SK-N-SH (cell line): ENCODE data around the gene CLK4. TPM values are rescaled to one million over a fixed set of nuclear protein-coding genes. Genes with fewer than 3 reads are reported as not detected.

ENCODE experiments used
- CTCF ChIA-PET: fragments of 300-600, 350-600 bp; formaldehyde crosslinking; extraction: SDS; loops from one replicate; lab custom pipeline; 2021; lab: Yijun Ruan, JAX
- POLR2A ChIA-PET: fragments of 350-600 bp; sonication (Branson Sonifier 250); formaldehyde crosslinking; extraction: SDS; loops from one replicate; lab custom pipeline; 2020; ENCODE audit warnings: antibody characterized with exemption, inconsistent platforms; lab: Yijun Ruan, JAX
- DNase-seq: peaks from one replicate; pipeline ENCODE4 v3.0.0; 2012
- H2AFZ ChIP-seq: fragments of 200-600 bp; sonication (generic); 2 replicates; pipeline ENCODE4 v1.8.1; 2016; ENCODE audit warnings: antibody characterized with exemption, mild to moderate bottlenecking, low read depth
- H3F3A ChIP-seq: fragments of 200-600 bp; sonication (generic); replicated peaks from 2 replicates; pipeline ENCODE3; 2016; ENCODE audit warnings: antibody characterized with exemption, mild to moderate bottlenecking; ENCODE audit not compliant: insufficient read depth
- H3K27ac ChIP-seq, 2 experiments: fragments of 200-500 bp in 1 of 2; fragments of 200-600 bp in 1 of 2; sonication (Bioruptor generic) in 1 of 2; sonication (generic), shearing (Covaris generic) in 1 of 2; 2 replicates each; pipeline versions ENCODE4 v1.5.1 to v1.6.1; 2014 to 2016; ENCODE audit warnings: low read depth in 2 of 2, inconsistent platforms in 1 of 2, low read length in 1 of 2, mild to moderate bottlenecking in 1 of 2, mixed read lengths in 1 of 2
- H3K27me3 ChIP-seq: fragments of 200-600 bp; sonication (generic), shearing (Covaris generic); 2 replicates; pipeline ENCODE4 v1.6.1; 2016; ENCODE audit warnings: mixed run types; ENCODE audit not compliant: insufficient read depth
- H3K36me3 ChIP-seq, 2 experiments: fragments of 200-500 bp in 1 of 2; fragments of 200-600 bp in 1 of 2; sonication (Bioruptor generic) in 1 of 2; sonication (generic) in 1 of 2; replicated peaks in 1 of 2; 2 replicates each; pipeline versions ENCODE3 to v1.5.1; 2014 to 2016; ENCODE audit warnings: low read length in 1 of 2, mild to moderate bottlenecking in 1 of 2; ENCODE audit not compliant: insufficient read depth in 2 of 2, control insufficient read depth in 1 of 2
- H3K4me1 ChIP-seq, 2 experiments: fragments of 200-500 bp in 1 of 2; fragments of 200-600 bp in 1 of 2; sonication (Bioruptor generic) in 1 of 2; sonication (generic), shearing (Covaris generic) in 1 of 2; 2 replicates each; pipeline versions ENCODE4 v1.5.1 to v1.6.1; 2014 to 2016; ENCODE audit warnings: low read depth in 1 of 2, low read length in 1 of 2, mixed run types in 1 of 2; ENCODE audit not compliant: insufficient read depth in 2 of 2, control insufficient read depth in 1 of 2
- H3K4me2 ChIP-seq: fragments of 200-600 bp; sonication (generic), shearing (Covaris generic); 2 replicates; pipeline ENCODE4 v1.6.1; 2017; ENCODE audit warnings: mixed run types
- H3K4me3 ChIP-seq, 2 experiments: fragments of 200-500 bp in 1 of 2; fragments of 200-600 bp in 1 of 2; sonication (Bioruptor generic) in 1 of 2; sonication (generic), shearing (Covaris generic) in 1 of 2; 2 replicates each; pipeline versions ENCODE4 v1.5.1 to v1.8.1; 2014 to 2016; ENCODE audit warnings: low read depth in 2 of 2, inconsistent platforms in 1 of 2, low read length in 1 of 2, mild to moderate bottlenecking in 1 of 2, mixed read lengths in 1 of 2, moderate library complexity in 1 of 2
- H3K79me2 ChIP-seq: fragments of 200-600 bp; sonication (generic); 2 replicates; pipeline ENCODE4 v1.8.1; 2017; ENCODE audit warnings: mild to moderate bottlenecking; ENCODE audit not compliant: insufficient read depth
- H3K9ac ChIP-seq: fragments of 200-600 bp; sonication (generic); 2 replicates; pipeline ENCODE4 v1.6.1; 2017; ENCODE audit warnings: mixed run types
- H3K9me2 ChIP-seq: fragments of 200-600 bp; sonication (generic); 2 replicates; pipeline ENCODE4 v1.6.1; 2017; ENCODE audit warnings: mixed run types
- H3K9me3 ChIP-seq: fragments of 200-600 bp; sonication (generic); 2 replicates; pipeline ENCODE4 v1.6.1; 2017; ENCODE audit warnings: mixed run types, mild to moderate bottlenecking, moderate library complexity
- H4K20me1 ChIP-seq: fragments of 200-600 bp; sonication (generic); 2 replicates; pipeline ENCODE4 v1.6.1; 2017; ENCODE audit warnings: mild to moderate bottlenecking, mixed run types; ENCODE audit not compliant: insufficient read depth
- CHD2 ChIP-seq: fragments of 150-350 bp; IDR thresholded peaks from 2 replicates; pipeline ENCODE4 v1.6.1; 2018; ENCODE audit warnings: low read length; ENCODE audit not compliant: partially characterized antibody
- FOXJ3 ChIP-seq: sonication (generic); formaldehyde crosslinking; IDR thresholded peaks from 2 replicates; pipeline ENCODE4 v1.5.1; 2020; ENCODE audit warnings: mild to moderate bottlenecking, missing genetic modification reagents
- MEF2A ChIP-seq: IDR thresholded peaks from 2 replicates; pipeline ENCODE4 v1.4.0; 2012; ENCODE audit warnings: low read depth, borderline replicate concordance
- MXI1 ChIP-seq: IDR thresholded peaks from 2 replicates; pipeline ENCODE4 v1.6.1; 2012; ENCODE audit warnings: mild to moderate bottlenecking, low read depth, low read length, improper control_type of control experiment
- RFX5 ChIP-seq: IDR thresholded peaks from 2 replicates; pipeline ENCODE4 v1.6.1; 2012; ENCODE audit warnings: mild to moderate bottlenecking, improper control_type of control experiment, low read length
- WGBS: methylation state at CpG from one replicate; pipeline ENCODE4 v1.1.6; 2017; ENCODE audit warnings: low lambda C conversion rate; 5-methylcytosine and 5-hydroxymethylcytosine counted together
- polyA plus RNA-seq, 3 experiments: library from polyadenylated mRNA; depleted of rRNA; stranded (reverse); fragments of >200 nt; gene quantifications; 2 replicates each; pipeline ENCODE4 v1.2.3, GENCODE V29; 2012
- TF ChIP-seq, protein P1 (sequence below): IDR thresholded peaks from 2 replicates; pipeline ENCODE4 v1.6.1; 2012; ENCODE audit warnings: mild to moderate bottlenecking, low read depth, low read length, moderate library complexity
- TF ChIP-seq, protein P2 (sequence below): IDR thresholded peaks from 2 replicates; pipeline ENCODE4; 2012

Gene CLK4
- polyA plus RNA-seq, 1 of the 3 experiments (the other 2 are of a cell fraction) = 7.5 TPM

DNA sequence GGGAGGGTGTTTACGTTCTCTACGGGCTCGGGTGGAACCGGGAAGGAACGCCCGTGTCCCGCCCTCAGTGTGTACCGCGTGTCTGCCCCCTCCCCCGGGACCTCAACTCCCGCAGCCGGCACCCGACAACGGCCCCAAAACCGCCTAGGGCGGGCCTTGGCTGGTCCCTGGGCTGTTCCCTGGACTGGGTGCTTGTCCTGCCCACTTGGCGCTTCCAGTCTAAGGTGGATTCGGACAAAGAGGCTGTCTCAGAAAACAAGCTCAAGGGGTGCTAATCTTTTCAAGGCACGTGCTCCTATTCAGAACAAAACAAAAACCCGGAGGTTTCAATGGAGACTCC lies 379 bp upstream of the CLK4 start (continued):
- TF ChIP-seq, protein P1, sequence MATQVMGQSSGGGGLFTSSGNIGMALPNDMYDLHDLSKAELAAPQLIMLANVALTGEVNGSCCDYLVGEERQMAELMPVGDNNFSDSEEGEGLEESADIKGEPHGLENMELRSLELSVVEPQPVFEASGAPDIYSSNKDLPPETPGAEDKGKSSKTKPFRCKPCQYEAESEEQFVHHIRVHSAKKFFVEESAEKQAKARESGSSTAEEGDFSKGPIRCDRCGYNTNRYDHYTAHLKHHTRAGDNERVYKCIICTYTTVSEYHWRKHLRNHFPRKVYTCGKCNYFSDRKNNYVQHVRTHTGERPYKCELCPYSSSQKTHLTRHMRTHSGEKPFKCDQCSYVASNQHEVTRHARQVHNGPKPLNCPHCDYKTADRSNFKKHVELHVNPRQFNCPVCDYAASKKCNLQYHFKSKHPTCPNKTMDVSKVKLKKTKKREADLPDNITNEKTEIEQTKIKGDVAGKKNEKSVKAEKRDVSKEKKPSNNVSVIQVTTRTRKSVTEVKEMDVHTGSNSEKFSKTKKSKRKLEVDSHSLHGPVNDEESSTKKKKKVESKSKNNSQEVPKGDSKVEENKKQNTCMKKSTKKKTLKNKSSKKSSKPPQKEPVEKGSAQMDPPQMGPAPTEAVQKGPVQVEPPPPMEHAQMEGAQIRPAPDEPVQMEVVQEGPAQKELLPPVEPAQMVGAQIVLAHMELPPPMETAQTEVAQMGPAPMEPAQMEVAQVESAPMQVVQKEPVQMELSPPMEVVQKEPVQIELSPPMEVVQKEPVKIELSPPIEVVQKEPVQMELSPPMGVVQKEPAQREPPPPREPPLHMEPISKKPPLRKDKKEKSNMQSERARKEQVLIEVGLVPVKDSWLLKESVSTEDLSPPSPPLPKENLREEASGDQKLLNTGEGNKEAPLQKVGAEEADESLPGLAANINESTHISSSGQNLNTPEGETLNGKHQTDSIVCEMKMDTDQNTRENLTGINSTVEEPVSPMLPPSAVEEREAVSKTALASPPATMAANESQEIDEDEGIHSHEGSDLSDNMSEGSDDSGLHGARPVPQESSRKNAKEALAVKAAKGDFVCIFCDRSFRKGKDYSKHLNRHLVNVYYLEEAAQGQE = no peak

DNA sequence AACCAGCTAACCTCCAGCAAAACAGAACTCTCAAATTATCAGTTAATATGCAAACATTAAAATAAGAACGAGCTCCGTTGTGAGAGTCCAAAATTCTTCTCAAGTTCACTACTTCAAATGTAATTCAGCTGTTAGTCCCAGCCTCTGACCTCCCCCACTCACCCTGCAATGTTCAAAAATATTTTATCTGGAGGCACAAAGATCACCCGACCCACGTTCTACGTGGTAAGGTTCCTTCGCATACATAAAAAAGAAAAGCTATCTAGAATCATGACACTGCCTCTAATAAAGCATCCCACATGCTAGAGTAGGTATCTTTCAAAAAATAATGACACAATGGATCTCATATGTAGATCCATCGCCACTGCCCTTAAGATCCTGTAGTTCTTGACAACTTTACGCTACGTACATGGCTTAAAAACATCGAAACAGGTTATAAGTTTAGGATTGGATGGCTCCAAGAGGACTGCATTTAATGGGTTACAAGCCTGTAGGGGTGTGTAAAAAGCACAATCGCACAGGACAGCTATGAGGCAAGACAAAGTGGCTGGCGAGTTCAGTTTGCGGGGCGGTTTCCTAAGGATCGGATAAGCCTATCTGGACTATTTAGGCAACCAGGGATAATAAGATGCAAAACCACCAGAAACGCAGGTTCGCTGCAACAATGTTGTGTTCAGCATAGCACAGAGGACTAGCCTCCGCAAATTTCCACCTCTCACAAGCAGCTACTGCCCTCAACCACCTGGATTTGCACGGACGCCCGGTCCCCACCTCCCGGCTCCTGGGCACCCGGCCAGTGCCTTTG lies 969 bp downstream of the CLK4 start:
- ChIA-PET CTCF (interaction anchor here (0.7 to 1.2 kb wide), 3 partner anchors 9 to 342 kb away, joined by 3 read pairs; no protein-coding TSS in a partner anchor), POLR2A (interaction anchor here (0.6 to 1.6 kb wide), 2 partner anchors 270 to 393 kb away, joined by 4 to 5 read pairs; partner anchors contain the start of gene PHYKPL)
- peak overlapping the region; percentile 83 for H3K4me2 ChIP-seq
- peaks cover 23% of the 10 kb centered on the region; the same call in 1 of the 2 replicates for H4K20me1 ChIP-seq
- peak overlapping the region; percentile 79 for H2AFZ ChIP-seq
- H3K4me1 ChIP-seq = peaks cover 5 to 6% of the 10 kb centered on the region in 2 experiments; a peak in 2 of 4 replicates
- H3K27me3 ChIP-seq = no peaks in the 10 kb centered on the region
- H3K4me3 ChIP-seq = peak overlapping the region; percentile 83 to 97
- H3K27ac ChIP-seq = peak overlapping the region; percentile 77 to 92
- H3K36me3 ChIP-seq = peaks cover 24 to 26% of the 10 kb centered on the region in 2 experiments
- no peak for TF ChIP-seq MEF2A
- TF ChIP-seq FOXJ3 (CRISPR knock-in tag) = peak; percentile 10; the same call in 1 of the 2 replicates
- H3K9me2 ChIP-seq = no peaks in the 10 kb centered on the region
- H3K9me3 ChIP-seq = no peaks in the 10 kb centered on the region
- peaks cover 6% of the 10 kb centered on the region for H3F3A ChIP-seq
- H3K79me2 ChIP-seq = peaks cover 54% of the 10 kb centered on the region
- H3K9ac ChIP-seq = peak overlapping the region; percentile 80
- DNase-seq = peak; percentile 31
- under 1% methylated on average over 20 of the region's 23 CpGs for WGBS

DNA sequence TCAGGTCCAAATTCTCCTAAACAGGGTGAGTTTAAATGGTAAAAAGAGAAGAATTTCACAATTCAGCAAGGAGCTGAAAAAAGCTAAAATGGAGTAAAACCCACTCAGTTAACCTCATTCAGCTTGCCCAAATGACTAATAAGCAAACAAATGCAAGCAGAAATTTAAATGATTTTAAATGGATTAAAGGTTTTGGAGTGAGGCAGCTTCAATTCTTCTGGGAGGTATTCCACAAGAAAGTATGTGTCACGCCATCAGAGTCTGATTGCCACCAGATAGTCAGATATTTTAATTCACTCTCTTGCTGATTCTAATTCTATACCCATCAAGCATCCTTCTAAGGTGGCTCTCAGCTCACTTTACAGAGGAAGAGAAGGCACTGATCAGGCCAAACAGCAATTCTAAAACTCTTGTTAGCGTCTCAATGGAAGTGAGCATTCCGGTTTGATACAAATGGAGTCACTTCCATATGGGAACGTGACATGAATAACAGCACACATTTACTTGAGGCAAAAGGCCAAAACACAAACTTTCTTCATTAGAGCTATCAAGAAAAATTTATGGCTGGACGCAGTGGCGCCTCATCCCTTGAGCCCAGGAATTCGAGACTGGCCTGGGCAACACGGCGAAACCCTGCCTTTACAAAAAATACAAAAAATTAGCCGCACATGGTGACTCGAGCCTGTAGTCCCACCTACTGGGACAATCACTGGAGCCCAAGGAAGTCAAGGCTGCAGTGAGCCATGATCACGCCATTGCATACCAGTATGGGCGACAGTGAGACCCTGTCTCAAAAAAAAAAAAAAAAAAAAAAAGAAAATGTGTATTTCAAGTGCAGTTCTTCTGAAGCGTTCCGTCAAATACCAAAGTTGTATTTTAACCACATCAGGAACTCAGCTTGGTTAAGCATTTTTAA lies 2.0 kb downstream of the CLK4 start:
- peaks cover 34 to 36% of the 10 kb centered on the region in 2 experiments for H3K36me3 ChIP-seq
- H2AFZ ChIP-seq = peak overlapping the region; percentile 50; the same call in 1 of the 2 replicates
- peaks cover 64% of the 10 kb centered on the region for H3K79me2 ChIP-seq
- peak overlapping the region; percentile 80 for H3K9ac ChIP-seq
- H3K9me3 ChIP-seq = no peaks in the 10 kb centered on the region
- H3K4me2 ChIP-seq = peak overlapping the region; percentile 83
- no peaks in the 10 kb centered on the region for H3K27me3 ChIP-seq
- POLR2A ChIA-PET = interaction anchor here (0.6 to 1.0 kb wide), 2 partner anchors 271 to 397 kb away, joined by 3 to 5 read pairs; no protein-coding TSS in a partner anchor
- DNase-seq = no peak
- H3K4me1 ChIP-seq = peaks cover 5 to 6% of the 10 kb centered on the region in 2 experiments; a peak in 2 of 4 replicates
- H3K4me3 ChIP-seq = peak overlapping the region; percentile 83 to 97
- whole genome bisulfite sequencing = 21% methylated on average over 15 of the region's 15 CpGs
- peaks cover 23% of the 10 kb centered on the region; the same call in 1 of the 2 replicates for H4K20me1 ChIP-seq
- peak overlapping the region; percentile 56 to 77 for H3K27ac ChIP-seq
- TF ChIP-seq CHD2 = peak; percentile 13
- TF ChIP-seq RFX5 = no peak
- TF ChIP-seq, protein P2, sequence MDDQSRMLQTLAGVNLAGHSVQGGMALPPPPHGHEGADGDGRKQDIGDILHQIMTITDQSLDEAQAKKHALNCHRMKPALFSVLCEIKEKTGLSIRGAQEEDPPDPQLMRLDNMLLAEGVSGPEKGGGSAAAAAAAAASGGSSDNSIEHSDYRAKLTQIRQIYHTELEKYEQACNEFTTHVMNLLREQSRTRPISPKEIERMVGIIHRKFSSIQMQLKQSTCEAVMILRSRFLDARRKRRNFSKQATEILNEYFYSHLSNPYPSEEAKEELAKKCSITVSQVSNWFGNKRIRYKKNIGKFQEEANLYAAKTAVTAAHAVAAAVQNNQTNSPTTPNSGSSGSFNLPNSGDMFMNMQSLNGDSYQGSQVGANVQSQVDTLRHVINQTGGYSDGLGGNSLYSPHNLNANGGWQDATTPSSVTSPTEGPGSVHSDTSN = peak; percentile 17; the same call in 1 of the 2 replicates
- peak; percentile 37; the same call in 1 of the 2 replicates for TF ChIP-seq MXI1
- CTCF ChIA-PET = interaction anchor here (1.1 to 4.2 kb wide), 5 partner anchors 11 to 390 kb away, joined by 3 to 16 read pairs (median 6); partner anchors contain the start of gene COL23A1
- no peaks in the 10 kb centered on the region for H3K9me2 ChIP-seq
- H3F3A ChIP-seq = peaks cover 6% of the 10 kb centered on the region
